Measurements from ENCODE around the gene PCNX2.

The PCNX2 gene

GRCh38 chr1:233168384-233168783 is 127.1 kb downstream of the PCNX2 start (continued):
- TF ChIP-seq ZBTB48 (tag by site-specific recombination; IDR thresholded peaks at IDR 0.05): no peak

GRCh38 chr1:233166896-233167295 is 128.6 kb downstream of the PCNX2 start:
- peaks cover 6% of the 10 kb centered on the region for H3K9me3 ChIP-seq (ENCODE audit: control insufficient read depth, insufficient read depth, low read depth, low read length)
- H3K4me1 ChIP-seq (ENCODE audit: control insufficient read depth, insufficient read depth, low read length): no peaks in the 10 kb centered on the region
- POLR2A ChIA-PET: no interaction called here
- TF ChIP-seq ZNF211 (tag by site-specific recombination; IDR thresholded peaks at IDR 0.05; ENCODE audit: low read depth) (no peak), ZBTB20 (tag by site-specific recombination; IDR thresholded peaks at IDR 0.05) (no peak), ZNF645 (tag by site-specific recombination; IDR thresholded peaks at IDR 0.05) (no peak), ZNF311 (tag by site-specific recombination; IDR thresholded peaks at IDR 0.05; ENCODE audit: borderline replicate concordance) (no peak), BCL11B (tag by site-specific recombination; IDR thresholded peaks at IDR 0.05; ENCODE audit: low read depth) (no peak), ZNF148 (tag by site-specific recombination; IDR thresholded peaks at IDR 0.05; ENCODE audit: borderline replicate concordance) (no peak), ZNF398 (tag by site-specific recombination; IDR thresholded peaks at IDR 0.05) (no peak), ZSCAN4 (tag by site-specific recombination; IDR thresholded peaks at IDR 0.05) (no peak), ZNF621 (tag by site-specific recombination; IDR thresholded peaks at IDR 0.05) (no peak), ZNF670 (tag by site-specific recombination; IDR thresholded peaks at IDR 0.05; ENCODE audit: low read depth) (no peak), ZBTB8A (tag by site-specific recombination; IDR thresholded peaks at IDR 0.05) (no peak), PBX3 (CRISPR knock-in tag; IDR thresholded peaks at IDR 0.05) (no peak), ZNF701 (tag by site-specific recombination; IDR thresholded peaks at IDR 0.05) (no peak), ZNF416 (tag by site-specific recombination; IDR thresholded peaks at IDR 0.05) (no peak), GLIS2 (tag by site-specific recombination; IDR thresholded peaks at IDR 0.05) (no peak), ZNF391 (tag by site-specific recombination; IDR thresholded peaks at IDR 0.05; ENCODE audit: borderline replicate concordance, low read depth) (no peak), SP3 (tag by site-specific recombination; IDR thresholded peaks at IDR 0.05) (no peak), ZSCAN18 (tag by site-specific recombination; IDR thresholded peaks at IDR 0.05) (no peak)
- CTCF ChIA-PET: no interaction called here
- H3K27ac ChIP-seq (ENCODE audit: extremely low read depth, low read depth, low read length): no peak overlapping the region
- H3K4me3 ChIP-seq (ENCODE audit: low read depth, low read length): no peak overlapping the region
- H3K36me3 ChIP-seq (ENCODE audit: control insufficient read depth in 2 of 2, insufficient read depth in 1 of 2, low read length in 2 of 2): peaks cover 16 to 27% of the 10 kb centered on the region in 2 experiments
